GM21367 (cell line): ENCODE results near the gene CHST5.
"Not testable (repeated sequence)": the region's sequence is repeated elsewhere in the genome, so short reads cannot be mapped to it uniquely, and the experiment has no call there.

Experiments
- ATAC-seq: cut with Tn5 transposase; IDR thresholded peaks from one replicate; pipeline ENCODE4 v1.9.1; 2021; ENCODE audit not compliant: unreplicated experiment

The CHST5 gene

DNA sequence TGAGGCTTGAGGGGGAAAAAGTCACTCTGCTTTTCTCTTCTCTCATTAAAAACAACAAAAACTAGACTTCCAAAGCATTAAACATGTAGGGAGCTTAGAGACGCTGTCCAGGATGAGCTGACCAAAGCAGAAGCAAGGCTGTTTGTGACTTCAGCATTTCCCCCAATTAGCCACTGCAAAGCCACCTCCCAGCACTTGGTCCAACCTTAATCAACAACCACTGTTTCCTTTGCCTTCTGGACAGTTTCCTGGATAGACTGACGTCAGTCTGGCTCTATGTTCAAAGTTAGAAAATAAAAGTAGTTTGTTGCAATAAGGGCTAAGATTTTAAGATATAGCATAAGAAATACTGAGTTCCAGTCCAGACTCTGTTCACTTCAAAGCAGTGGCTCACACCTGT lies 17.0 kb upstream of the CHST5 start:
- ATAC-seq = no peak

DNA sequence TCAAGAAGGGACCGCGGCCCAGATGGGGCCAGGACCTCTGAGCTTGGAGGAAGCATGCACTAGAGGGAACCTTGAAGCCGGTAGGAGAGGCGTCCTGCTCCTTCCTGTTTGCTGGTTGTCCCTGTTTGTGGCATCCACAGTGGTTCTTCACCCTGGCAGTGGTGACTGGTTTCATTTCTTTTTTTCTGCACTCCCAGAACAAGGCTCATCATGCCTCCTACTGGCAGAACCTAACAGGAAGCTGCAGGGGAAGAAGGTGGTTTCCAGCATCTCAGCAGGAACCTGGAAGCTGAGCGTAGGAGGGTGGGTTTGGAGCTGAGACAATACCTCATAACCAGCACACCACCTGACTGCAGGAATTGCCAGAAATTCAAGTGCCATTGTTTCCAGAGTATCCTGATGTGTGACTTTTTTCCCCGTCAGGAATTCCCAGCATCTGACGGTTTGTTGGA lies 14.3 kb upstream of the CHST5 start:
- peak; percentile 80 for ATAC-seq

DNA sequence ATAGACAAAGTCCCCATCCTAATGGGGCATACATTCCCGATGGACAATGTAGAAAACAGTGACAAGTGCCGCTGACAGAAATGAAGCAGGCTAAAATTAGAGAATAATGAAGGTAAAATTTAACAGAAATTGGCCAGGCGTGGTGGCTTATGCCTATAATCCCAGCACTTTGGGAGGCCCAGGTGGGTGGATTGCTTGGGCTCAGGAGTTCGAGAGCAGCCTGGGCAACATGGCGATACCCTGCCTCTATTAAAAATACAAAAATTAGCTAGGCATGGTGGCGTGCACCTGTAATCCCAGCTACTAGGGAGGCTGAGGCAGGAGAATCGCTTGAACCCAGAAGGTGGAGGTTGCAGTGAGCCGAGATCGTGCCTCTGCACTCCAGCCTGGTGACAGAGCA lies 12.5 kb upstream of the CHST5 start:
- not testable (repeated sequence) for ATAC-seq

DNA sequence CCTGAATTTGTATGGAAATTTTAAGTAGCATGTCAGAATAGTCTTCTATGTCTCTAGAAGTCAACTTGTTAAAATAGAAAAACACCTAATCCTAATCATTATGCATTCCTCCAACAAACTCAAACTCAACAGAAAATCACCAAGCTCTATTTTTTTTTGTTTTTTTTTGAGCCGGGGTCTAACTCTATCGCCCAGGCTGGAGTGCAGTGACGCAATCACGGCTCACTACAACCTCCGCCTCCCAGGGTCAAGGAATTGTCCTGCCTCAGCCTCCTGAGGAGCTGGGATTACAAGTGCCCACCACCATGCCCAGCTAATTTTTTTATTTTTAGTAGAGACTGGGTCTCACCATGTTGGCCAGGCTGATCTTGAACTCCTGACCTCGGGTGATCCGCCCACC lies 10.4 kb upstream of the CHST5 start:
- ATAC-seq = no peak

DNA sequence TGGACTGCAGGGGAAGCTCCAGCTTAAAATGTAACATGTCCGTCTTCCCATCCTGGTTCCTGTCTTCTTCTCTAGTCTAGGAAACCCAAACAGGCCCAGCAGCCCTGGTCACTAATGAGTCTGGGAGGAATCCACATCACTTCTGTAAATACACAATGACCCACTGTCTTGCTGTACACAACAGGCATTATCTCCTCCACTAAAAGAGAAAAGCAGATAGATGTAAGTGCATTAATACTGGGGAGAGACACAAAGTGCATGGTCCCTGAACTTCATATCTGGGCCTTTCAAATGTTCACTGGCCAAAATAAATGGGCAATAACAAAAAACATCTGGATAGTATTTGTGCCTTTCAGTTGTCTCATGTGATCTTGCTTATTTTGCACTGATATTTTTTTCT lies 10.0 kb upstream of the CHST5 start:
- ATAC-seq = not testable (repeated sequence)

DNA sequence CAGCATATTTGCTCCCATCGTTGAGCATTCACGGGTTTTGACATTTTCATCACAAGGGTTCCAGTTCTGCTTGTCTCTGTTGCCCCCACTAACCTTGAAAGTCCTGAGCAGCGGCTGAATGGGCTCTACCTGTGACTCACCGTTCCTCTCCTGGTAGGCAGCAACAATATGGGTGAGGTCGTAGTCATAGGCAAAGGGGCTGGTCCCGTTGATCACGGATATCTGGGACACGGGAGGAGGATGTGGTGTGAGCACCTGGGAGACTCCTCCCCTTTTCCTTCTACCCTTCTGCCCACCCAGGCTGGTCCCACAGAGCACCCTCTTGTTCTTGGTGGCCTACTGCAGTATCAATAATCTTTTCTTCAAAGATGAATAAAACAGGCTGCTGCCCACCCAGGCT lies 6.6 kb upstream of the CHST5 start:
- ATAC-seq = not testable (repeated sequence)

DNA sequence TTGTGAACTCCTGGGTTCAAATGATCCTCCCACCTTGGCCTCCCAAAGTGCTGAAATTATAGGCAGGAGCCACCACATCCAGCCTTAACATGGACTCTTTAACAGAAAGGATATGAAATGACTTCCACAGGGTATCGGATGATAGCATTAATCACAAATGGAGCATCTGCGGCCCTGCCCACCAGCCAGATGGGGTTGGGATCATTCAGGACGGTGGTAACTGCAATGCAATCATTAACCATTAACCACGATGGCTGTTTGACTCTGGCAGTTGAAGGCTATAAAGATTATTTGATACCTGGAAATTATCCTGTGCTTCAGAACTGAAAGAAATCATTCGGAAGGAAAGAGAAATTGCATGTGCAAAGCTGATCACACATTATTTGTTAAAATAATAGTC lies 5.3 kb upstream of the CHST5 start:
- ATAC-seq = no peak

DNA sequence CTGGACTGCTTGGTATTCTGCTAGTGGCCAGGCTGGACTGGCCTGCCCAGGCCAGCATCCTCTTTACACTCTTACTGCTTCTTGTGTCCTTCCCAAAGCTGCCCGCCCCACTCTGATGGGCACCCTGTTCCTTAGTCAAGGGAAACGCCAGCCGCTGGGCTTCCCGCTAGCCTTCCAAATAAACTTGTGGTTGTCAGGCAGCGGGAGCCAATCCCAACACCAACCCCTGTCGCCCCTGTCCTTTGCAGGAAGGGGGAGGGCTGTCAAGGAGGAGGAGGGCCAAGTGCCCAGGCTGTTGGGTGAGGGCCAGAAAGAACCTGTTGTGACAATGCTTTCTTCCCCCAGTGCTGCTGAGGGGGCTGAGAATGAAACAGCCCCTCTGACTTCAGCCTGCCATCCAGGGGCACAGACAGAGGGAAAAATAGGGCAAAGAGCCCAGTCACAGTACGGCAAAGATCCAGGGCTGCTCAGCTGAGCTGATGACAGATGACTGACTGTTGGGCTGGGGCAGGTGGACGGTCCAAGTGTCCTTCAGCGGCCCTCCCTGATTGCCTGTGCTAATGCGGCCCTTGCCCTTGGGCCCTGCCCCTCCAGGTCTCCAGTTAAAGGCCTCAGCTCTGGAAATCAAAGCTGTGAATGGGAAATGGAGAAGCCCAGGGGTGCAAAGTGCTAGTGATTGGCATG lies 3.1 kb upstream of the CHST5 start:
- not testable (repeated sequence) for ATAC-seq

DNA sequence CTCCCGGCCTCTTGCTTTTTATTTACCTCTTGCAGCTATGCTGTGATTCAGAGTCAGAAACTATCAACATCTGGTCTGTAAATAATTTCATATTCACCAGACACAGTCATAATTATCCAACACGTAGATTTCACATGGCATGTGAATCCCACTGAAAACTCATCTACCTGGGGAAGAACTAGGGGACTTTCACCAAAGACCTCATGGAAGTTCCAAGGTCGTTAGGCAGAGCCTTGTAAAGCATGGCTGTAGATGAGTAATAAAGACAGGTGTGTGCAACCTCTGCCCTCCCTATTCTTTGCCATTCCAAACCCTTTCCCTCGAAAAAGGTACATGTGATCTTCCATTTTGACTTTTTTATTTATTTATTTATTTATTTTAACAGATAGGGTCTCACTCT lies 1.9 kb upstream of the CHST5 start:
- no peak for ATAC-seq

DNA sequence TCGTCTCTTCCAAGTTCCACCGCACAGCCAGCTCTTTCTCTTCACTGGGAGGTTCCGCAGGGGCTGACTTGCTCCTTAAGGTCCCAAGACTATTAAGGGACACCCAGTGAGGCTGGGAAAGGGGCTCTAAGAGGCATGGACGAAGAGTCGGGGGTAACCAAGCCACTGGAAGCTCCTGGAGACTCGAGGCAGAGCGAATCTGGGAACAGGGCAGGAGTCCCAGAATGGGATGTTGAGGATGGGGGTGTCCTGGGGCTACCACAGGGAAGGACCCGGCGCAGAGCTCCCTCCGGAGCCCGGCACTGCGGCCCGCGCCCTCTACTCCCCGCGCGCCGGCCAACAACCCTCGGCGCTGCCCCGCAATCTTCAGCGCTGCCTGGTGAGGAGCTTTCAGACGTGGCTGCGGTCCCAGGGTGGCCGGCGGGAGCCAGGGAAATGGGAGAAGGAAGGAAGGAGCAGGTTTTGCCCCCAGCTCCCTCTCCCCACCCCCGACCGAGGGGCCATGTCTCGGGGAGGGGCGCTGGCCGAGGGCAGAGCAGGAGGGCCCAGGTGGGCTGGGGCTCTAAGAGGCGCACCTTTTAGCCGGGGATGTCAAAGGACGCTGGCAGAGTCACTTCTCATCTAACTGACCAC lies 581 bp downstream of the CHST5 start:
- no peak for ATAC-seq

DNA sequence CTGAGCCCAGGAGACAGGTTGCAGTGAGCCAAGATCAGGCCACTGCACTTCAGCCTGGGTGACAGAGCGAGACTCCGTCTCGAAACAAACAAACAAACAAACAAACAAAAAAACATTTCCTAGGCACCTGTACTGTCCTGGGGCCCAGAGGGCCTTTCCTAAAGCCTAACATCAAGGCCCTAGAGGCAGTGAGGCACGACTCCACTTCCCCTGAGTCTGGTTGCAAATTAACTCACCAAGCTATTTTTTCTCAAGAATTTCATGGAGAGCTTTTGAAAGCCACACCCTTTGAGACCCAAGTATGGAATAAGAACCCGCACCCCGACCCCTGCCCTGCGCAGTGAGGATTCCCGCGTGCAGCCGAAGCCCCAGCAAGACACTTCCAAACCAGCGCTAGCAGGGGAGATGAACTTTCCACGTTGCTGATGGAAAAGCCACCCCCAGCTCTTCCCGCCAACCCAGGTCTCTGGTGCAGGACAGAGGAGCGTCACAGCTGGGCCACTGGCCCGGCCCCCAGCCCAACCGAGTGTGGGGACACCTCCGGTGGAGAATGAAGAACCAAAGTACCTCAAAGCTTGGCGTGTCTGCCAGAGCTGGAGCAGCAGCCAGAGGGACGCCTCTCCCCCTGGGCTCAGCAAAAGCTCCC lies 1.2 kb downstream of the CHST5 start:
- no peak for ATAC-seq

DNA sequence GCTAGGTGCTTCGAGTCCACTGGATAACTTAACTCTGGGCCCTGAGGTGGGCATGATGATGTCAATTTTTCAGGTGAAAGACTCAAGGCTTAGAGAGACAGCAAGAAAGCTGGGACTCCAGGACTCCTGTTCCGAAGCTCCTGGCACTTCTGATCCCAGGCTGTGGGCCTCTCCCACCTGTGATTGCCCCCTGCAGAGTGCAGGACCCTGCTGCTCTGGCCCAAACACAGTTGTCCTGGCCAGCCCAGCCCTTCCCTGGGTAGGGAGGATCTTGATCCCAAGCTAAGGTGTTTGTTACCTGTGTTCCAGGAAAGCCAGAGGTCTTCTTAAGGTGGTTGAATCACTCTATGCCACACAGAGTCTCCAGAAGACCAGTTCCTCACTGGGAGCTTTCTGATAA lies 3.1 kb downstream of the CHST5 start:
- ATAC-seq = no peak

DNA sequence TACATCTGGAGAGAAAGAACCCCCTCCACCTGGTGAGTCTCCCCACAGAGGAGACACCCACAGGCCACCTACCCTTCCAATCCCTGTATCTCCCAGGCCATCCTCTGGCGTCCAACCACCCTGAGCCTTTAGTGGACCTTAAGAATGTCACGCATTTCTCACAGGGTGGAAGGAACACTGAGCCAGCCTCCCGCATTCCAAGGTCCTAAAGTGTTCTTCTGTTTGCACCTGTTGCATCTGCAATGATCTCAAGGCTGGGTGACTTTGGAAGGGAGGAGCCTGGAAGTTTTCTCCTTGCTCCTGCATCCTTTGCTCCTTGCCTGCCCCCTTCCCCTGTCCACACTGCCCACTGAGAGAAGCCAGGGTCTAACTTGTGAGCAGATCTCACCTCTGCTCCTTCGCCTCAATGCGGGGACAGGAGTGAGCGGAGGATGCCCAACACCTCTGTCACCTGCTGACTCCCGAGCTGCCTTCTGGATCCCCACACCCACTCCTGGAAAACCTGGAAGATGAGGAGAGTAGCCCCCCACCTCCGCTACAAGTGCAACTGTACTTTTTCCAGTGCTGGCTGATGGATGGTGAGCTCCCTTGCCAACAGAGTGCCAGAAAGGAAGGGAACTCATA lies 3.7 kb downstream of the CHST5 start:
- no peak for ATAC-seq

DNA sequence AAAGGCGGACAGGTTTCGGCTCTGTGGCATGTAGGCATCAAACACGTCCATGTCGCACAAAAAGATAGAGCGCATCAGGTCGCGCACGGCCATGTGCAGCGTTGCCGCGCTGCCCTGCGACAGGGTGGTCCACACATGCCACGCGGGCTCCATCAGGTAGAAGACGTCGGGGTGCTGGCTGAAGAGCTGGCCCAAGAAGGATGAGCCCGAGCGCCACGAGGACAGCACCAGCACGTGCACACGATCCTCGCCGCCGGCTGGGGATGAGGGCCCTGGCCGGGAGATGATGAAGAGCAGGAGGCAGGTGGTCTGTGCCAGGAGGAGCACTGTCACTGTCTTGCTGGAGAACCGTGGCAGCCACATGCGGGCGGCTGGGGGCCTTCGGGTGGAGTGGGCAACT lies 5.9 kb downstream of the CHST5 start:
- ATAC-seq = no peak

DNA sequence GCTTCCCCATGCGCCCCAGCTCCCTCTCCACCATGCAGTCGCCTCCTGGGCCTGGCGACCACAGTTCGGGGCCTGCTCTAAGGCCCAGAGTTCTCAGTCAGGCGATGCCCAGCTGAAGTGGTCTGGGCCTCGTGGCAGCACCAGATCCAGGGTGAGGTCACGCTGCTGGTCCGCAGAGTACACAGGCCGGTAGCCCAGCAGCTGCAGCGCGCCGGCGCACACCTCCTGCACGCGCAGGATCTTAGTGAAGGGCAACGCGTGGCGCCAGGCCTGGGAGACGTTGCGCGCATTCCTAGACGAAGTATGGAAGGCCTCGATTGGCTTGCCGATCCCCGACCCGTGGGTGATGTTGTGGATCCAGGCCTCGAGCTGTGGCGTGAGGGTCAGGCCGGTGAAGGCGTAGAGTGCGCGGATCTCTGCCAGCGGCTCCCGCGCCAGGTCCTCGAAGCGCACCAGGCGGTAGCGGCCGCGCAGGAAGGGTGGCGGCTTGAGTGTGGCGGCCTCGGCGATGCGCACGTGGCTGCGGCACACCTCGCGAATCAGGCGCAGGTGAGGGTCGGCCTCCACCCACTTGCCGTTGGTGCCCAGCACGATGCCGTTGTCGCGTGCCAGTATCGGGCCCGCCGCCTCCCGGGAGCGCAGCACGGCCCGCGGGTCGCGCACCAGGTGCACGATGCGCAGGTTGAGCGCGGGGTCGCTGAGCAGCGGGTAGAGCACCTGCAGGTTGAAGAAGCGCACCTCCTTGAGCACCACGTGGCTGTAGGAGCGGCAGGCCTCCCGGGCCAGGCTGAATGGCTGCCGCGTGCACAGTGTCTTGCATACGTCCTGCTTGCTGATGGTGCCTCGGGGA lies 6.6 kb downstream of the CHST5 start:
- no peak for ATAC-seq

DNA sequence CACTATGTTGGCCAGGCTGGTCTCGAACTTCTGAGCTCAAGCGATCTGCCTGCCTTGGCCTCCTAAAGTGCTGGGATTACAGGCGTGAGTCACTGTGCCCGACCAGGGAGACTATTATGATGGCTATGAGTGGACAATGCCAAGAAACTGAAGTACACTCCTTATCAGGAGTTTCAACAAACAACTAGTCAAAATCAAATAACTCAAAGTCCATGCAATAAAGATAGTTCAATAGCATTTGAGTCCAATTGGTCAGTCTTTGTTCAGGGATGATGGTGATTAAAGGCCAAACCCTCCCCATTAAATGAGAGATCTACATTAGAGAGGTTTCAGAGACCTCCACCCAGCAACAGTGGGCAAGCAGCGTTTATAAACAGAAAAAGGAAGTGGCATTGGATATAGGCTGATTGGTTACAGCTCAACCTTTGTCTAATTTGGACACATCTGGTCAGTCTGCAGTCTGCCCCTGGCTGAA lies 8.0 kb downstream of the CHST5 start:
- ATAC-seq = no peak

DNA sequence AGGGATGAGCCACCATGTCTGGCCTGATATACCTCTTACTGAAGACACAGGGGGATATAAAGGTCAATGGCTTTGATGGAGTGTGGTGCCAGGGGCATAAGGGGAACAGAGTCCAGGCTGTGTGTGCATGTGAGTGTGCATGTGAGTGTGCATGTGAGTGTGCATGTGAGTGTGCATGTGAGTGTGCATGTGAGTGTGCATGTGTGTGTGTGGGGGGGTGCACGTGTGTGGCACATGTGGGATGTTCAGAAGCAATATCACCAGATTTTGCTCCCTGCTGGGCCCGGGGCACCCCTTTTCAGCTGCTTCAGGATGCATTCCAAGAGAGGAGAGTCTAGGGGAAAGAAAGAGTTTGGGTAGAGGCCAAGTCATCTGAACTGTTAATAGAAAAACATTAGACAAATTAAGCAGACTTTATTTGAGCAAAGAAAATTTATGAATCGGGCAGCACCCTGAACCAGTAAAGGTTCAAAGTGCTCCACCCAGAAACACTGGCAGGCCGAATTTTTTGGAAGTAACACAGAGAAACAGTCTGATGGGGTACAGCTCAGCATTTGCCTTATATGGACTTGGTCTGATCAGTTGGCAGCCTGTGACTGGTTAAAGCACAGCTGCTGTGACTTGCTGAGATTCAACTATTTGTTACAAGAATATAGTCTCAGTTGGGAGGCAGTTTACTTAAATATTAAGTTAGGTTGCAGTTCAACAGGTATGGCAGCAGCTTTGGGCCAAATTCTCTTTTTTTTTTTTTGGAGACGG lies 9.7 kb downstream of the CHST5 start:
- ATAC-seq = no peak

DNA sequence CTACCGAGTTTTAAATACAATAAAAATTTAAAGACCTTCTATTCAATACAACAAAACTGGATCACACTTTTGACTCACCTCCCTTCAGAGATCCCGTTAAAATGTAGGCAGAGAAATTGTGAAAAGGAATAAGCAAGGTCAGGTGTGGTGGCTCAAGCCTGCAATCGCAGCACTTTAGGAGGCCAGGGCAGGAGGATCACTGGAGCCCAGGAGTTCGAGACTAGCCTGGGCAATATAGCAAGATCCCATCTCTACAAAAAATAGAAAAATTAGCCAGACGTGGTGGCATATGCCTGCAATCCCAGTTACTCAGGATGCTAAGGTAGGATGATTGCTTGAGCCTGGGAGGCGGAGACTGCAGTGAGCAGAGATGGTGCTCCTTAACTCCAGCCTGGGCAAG lies 16.7 kb downstream of the CHST5 start:
- no peak for ATAC-seq

DNA sequence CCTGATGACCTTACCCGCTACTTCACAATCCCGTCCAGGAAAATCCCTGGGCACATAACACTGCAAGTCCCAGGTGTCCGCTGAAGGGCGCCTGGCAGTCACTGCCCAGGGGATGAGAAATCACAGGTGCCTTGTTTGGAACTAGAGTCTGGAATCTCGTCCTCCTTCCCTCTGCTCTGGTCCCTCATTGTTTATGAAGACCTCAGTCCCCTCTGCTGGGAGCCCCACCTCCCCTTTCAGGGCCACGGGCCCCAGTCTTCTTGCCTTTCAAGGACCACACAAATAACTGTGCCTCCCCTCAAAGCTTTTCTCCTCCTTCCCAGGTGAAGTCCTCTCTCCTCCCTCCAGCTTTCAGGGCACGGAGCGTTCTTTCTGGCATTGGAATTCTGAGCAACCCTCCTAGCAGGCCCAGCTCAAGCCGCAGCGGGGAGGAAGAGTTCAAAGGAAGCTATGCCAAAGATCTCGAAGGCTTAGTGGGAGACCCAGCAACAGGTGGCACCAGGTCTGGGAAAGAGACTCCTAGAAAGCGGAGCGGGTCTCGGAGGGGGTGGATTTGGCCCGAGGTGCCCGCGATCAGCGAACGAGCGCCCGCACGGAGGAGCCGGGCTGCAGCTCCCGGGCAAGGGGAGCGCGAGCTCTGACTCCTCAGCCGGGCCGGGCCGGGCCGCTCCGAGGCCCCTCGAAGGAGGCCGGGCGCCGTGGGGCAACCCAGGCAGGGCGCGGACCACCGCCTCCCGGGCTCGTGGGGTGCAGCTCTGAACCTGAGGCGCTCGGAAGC lies 19.5 kb downstream of the CHST5 start:
- ATAC-seq = not testable (repeated sequence)
